ENCODE data around the gene JPH3.

JPH3 gene

GRCh38 chr16:87564524-87564778 is 37.9 kb upstream of the JPH3 start:
- no peak for DNase-seq (ENCODE audit: extremely low spot score)
- ChIA-PET CTCF (no interaction called here), POLR2A (no interaction called here)
- no peak for TF ChIP-seq CTCF (IDR thresholded peaks at IDR 0.05; ENCODE audit: control extremely low read depth, extremely low read depth, low read depth, missing control alignments)

GRCh38 chr16:87569601-87570571 is 32.4 kb upstream of the JPH3 start:
- ChIA-PET CTCF (interaction anchor here (2.4 kb wide), 1 partner anchor 66 kb away, joined by 7 read pairs; no protein-coding TSS in a partner anchor), POLR2A (no interaction called here)
- DNase-seq (ENCODE audit: extremely low spot score): no peak
- TF ChIP-seq CTCF (IDR thresholded peaks at IDR 0.05; ENCODE audit: control extremely low read depth, extremely low read depth, low read depth, missing control alignments): no peak

- ChIA-PET POLR2A (no interaction called here), CTCF (interaction anchor here (1.2 to 2.4 kb wide), 2 partner anchors 66 to 154 kb away, joined by 5 to 7 read pairs; no protein-coding TSS in a partner anchor)
- no peak for TF ChIP-seq CTCF (IDR thresholded peaks at IDR 0.05; ENCODE audit: control extremely low read depth, extremely low read depth, low read depth, missing control alignments)
- DNase-seq (ENCODE audit: extremely low spot score): no peak
These were observed 31.8 kb upstream of the JPH3 start for GRCh38 chr16:87570572-87570937.

- POLR2A ChIA-PET: no interaction called here
- DNase-seq (ENCODE audit: extremely low spot score): no peak
- no peak for TF ChIP-seq CTCF (IDR thresholded peaks at IDR 0.05; ENCODE audit: control extremely low read depth, extremely low read depth, low read depth, missing control alignments)
- CTCF ChIA-PET: interaction anchor here (1.2 to 2.4 kb wide), 2 partner anchors 65 to 154 kb away, joined by 5 to 7 read pairs; no protein-coding TSS in a partner anchor
These were observed 31.1 kb upstream of the JPH3 start for GRCh38 chr16:87570938-87571867.

GRCh38 chr16:87571868-87572244 is 30.5 kb upstream of the JPH3 start:
- TF ChIP-seq CTCF (IDR thresholded peaks at IDR 0.05; ENCODE audit: control extremely low read depth, extremely low read depth, low read depth, missing control alignments): no peak
- CTCF ChIA-PET: interaction anchor here (1.2 to 2.4 kb wide), 2 partner anchors 64 to 155 kb away, joined by 5 to 7 read pairs; no protein-coding TSS in a partner anchor
- POLR2A ChIA-PET: no interaction called here
- no peak for DNase-seq (ENCODE audit: extremely low spot score)

GRCh38 chr16:87572959-87573358 is 29.3 kb upstream of the JPH3 start:
- no peak for TF ChIP-seq CTCF (IDR thresholded peaks at IDR 0.05; ENCODE audit: control extremely low read depth, extremely low read depth, low read depth, missing control alignments)
- CTCF ChIA-PET: no interaction called here
- POLR2A ChIA-PET: no interaction called here
- DNase-seq (ENCODE audit: extremely low spot score): no peak
